GM18858 (cell line): ENCODE results near the gene CPNE2.
A peak's percentile ranks its signal among the peaks of the same experiment; 100 is the strongest.

Source experiments
- ATAC-seq: cut with Tn5 transposase; IDR thresholded peaks from one replicate; pipeline ENCODE4 v1.9.1; 2021; ENCODE audit not compliant: unreplicated experiment

The CPNE2 gene

GRCh38 chr16:57123974-57124674, 31.7 kb downstream of the CPNE2 start:
- no peak for ATAC-seq

- no peak for ATAC-seq
These were observed 33.0 kb downstream of the CPNE2 start for GRCh38 chr16:57125376-57125775.

DNA sequence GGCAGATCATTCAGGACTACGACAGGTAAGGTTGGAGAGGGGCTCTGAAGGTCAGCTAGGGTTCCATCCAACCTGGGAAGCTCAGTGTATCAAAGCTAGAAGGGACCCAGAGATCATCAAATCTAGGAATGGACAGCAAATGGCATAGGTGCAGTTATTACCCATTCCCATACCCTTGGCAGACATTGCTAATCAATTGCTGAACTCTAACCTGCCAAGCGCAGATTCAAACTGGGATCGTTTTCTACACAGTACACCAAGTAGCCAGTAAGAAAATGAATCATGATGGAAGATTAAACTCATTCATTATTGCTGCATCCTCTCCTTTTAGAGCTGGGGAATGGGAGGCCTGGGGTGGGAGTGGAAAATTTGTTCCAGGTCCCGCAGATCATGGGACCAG, 33.6 kb downstream of the CPNE2 start:
- ATAC-seq, result no peak

GRCh38 chr16:57126411-57126810, 34.0 kb downstream of the CPNE2 start:
- ATAC-seq, result no peak

DNA sequence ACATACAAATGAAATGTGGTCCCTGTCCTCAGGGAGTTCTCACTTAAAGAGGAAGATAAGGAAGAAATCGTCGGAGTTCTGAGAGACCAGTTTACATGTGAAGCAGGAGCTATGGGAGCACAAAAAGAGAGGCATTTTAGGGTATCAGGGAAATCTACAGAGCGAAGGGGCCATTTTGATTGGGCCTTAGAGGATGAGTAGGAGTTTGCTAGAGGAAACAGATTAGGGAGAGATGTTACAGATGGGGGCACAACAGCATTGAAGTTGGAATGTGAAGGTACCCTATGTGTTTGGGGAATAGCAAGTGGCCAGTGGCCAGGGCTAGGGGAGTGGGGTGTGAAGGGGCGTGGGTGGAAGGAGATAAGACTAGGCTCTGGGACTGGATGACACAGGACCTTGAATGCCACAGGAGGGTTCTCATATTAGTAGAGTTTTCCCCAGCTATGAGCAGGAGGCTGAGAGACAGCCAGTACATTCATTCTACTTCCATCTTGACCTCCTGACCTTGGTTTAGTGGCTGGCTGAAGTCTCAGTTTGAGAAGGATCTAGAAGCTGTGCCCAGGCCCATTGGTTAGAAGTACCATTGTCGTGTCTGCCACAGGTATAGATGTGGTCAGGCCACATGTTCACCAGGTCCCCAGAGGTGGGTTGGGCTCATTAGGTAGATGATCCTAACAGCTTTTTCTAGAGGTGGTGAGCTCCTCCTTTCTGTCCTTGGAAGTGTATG, 34.8 kb downstream of the CPNE2 start:
- no peak for ATAC-seq

- ATAC-seq, result no peak
These were observed 35.5 kb downstream of the CPNE2 start for GRCh38 chr16:57127836-57128235.

- peak; percentile 60 for ATAC-seq
These were observed 36.5 kb downstream of the CPNE2 start for GRCh38 chr16:57128771-57129389.

DNA sequence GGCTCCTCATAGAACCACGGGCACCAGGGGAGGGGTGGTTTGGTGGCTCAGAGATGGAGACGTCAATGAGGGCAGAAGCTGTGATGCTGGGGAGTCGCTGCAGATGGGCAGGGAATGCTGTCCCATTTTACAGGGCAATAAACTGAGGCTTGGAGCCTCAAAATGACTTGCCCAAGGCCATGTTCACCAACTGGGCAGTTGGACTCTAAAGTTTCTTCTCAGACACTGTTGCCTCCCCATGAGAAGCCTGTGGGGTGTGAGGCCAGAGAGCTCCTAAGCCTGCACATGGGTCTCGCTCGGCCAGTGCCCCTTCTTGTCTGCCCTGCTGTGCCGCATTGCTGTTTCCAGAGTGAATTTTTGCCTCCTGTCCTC, 38.6 kb downstream of the CPNE2 start:
- ATAC-seq, result no peak

- ATAC-seq, result no peak
These were observed 39.1 kb downstream of the CPNE2 start for GRCh38 chr16:57131351-57131970.

DNA sequence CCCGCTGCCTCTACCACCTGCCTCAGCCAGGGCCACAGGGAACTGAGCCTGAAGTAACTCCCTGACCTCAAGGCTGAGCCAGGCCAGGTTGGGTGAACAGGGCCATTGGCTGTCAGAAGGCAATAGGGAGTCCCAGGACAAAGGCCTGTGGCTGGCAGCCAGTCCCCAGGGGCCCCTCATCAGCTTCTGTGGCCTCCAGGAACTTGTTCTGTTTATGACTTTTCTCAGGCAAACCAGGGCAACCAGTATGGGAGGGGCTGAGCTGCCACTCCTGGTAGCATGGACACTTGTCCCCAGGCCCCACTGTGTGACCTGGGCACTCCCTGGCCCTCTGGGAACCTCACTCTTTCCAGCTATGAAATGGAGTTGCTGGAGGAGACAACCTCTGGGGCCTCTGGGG, 40.1 kb downstream of the CPNE2 start:
- ATAC-seq, result no peak

- no peak for ATAC-seq
These were observed 40.6 kb downstream of the CPNE2 start for GRCh38 chr16:57133031-57133430.

GRCh38 chr16:57133886-57134285, 41.5 kb downstream of the CPNE2 start:
- ATAC-seq, result no peak

DNA sequence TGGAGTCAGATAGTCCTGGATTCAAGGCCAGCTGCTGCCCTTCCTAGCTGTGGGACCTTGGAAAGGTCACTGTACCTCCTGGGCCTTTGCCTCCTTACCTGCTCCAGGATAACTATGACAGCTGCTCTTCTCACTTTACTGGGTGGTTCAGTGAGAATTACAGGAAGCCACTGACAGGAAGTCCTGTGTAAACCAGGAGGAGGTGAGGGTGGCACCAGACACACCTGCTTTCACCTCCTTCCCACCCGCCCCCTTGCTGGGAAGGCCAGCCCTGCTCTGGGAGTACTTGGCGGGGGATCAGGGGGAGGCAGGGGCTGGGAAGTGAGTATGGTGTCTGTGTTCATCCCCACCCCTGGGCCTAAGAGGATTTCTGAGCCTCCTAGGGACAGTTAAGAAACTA, 42.6 kb downstream of the CPNE2 start:
- ATAC-seq, result no peak

GRCh38 chr16:57137043-57137442, 44.7 kb downstream of the CPNE2 start:
- ATAC-seq, result no peak

DNA sequence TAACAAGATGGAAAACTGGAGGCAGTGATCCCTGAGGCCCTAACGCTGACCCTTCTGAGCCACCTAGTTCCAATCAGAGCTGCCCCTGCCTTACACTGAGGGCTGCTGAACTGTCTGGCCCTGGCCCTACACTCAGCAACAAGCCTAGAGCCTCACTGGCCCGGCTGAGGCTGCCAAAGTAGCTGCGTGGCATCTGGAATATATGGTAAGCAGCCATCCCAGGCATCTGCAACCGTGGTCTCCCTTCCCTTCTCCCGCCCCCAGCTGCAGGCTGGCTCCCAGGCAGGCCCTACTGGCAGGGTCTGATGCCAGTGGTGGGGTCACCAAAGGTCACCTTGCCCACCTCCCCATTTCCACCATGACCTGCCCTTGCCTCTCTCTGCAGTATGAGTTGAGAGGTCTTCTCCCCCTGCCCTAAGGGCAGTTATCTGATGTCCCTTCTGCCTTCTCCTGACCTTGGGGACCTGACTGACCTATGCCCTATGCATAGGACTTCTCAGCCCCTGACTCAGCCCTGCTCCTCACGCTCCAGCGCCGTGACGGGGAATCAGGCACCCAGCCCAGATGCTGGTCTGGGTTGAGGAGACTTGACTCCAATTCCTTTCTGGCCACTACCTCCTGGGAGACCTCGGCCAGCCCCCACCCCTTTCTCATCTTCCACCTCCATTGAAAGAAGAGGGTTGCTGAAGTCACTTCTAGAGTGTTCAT, 45.3 kb downstream of the CPNE2 start:
- no peak for ATAC-seq

- no peak for ATAC-seq
These were observed 46.0 kb downstream of the CPNE2 start for GRCh38 chr16:57138281-57138935.

- no peak for ATAC-seq
These were observed 48.7 kb downstream of the CPNE2 start for GRCh38 chr16:57140931-57141668.

GRCh38 chr16:57141822-57142631, 49.6 kb downstream of the CPNE2 start:
- ATAC-seq, result no peak
